ENCODE results near the gene GPATCH8. TPM values are rescaled to one million over a fixed set of nuclear protein-coding genes. Genes with fewer than 3 reads are reported as not detected.

GPATCH8 gene
- total RNA-seq, 1 experiment from 2014 or later = 22.7 TPM

GRCh38 chr17:44530896-44531418 lies 27.8 kb upstream of the GPATCH8 start:
- DNase-seq (no peak), ATAC-seq (no peak)
- Histone ChIP-seq H2AFZ (ENCODE audit: low read length) (no peak overlapping the region), H3K9ac (ENCODE audit: low read length) (no peak overlapping the region), H3K4me3 (ENCODE audit: low read length) (no peak overlapping the region), H3K9me2 (replicated peaks; ENCODE audit: low read length) (no peaks in the 10 kb centered on the region), H3K9me3 (ENCODE audit: low read length) (0 out of 2 replicates have a peak, but pooled peaks cover 6% of the 10 kb centered on the region), H3F3A (ENCODE audit: low read length, unreplicated experiment) (no peaks in the 10 kb centered on the region), H4K20me1 (ENCODE audit: low read length) (no peaks in the 10 kb centered on the region), H3K27me3 (ENCODE audit: low read length) (no peaks in the 10 kb centered on the region), H3K36me3 (ENCODE audit: low read depth, low read length) (no peaks in the 10 kb centered on the region), H3K4me2 (ENCODE audit: low read length) (no peak overlapping the region), H3K79me2 (ENCODE audit: low read length) (no peaks in the 10 kb centered on the region), H3K27ac (ENCODE audit: low read length) (no peak overlapping the region), H3K4me1 (ENCODE audit: insufficient read depth, low read length) (peaks cover 12% of the 10 kb centered on the region; the same call in 1 of the 2 replicates)
- CTCF ChIA-PET = interaction anchor here (0.7 kb wide), 1 partner anchor 139 kb away, joined by 7 read pairs; no protein-coding TSS in a partner anchor
- TF ChIP-seq, protein P1, sequence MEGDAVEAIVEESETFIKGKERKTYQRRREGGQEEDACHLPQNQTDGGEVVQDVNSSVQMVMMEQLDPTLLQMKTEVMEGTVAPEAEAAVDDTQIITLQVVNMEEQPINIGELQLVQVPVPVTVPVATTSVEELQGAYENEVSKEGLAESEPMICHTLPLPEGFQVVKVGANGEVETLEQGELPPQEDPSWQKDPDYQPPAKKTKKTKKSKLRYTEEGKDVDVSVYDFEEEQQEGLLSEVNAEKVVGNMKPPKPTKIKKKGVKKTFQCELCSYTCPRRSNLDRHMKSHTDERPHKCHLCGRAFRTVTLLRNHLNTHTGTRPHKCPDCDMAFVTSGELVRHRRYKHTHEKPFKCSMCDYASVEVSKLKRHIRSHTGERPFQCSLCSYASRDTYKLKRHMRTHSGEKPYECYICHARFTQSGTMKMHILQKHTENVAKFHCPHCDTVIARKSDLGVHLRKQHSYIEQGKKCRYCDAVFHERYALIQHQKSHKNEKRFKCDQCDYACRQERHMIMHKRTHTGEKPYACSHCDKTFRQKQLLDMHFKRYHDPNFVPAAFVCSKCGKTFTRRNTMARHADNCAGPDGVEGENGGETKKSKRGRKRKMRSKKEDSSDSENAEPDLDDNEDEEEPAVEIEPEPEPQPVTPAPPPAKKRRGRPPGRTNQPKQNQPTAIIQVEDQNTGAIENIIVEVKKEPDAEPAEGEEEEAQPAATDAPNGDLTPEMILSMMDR (conservative IDR thresholded peaks at IDR 0.05; ENCODE audit: low read depth, low read length) = no peak
- no peak for TF ChIP-seq EZH2 (IDR thresholded peaks at IDR 0.05; ENCODE audit: low read length, unreplicated experiment)
- BruUV-seq (replicated peaks) = no TSS peak
- intact Hi-C loops (cut with micrococcal nuclease) = no loop called here
- POLR2A ChIA-PET (ENCODE audit: unreplicated experiment) = no interaction called here

- TF ChIP-seq, protein P1 (conservative IDR thresholded peaks at IDR 0.05; ENCODE audit: low read depth, low read length) = no peak
- TF ChIP-seq EZH2phosphoT487 (IDR thresholded peaks at IDR 0.05; ENCODE audit: borderline replicate concordance, low read length) (no peak), EZH2 (IDR thresholded peaks at IDR 0.05; ENCODE audit: low read length, unreplicated experiment) (no peak)
- DNase-seq = peak; percentile 55
- no peak overlapping the region for H3K9ac ChIP-seq (ENCODE audit: low read length)
- H3F3A ChIP-seq (ENCODE audit: low read length, unreplicated experiment) = no peaks in the 10 kb centered on the region
- CTCF ChIA-PET = no interaction called here
- no peaks in the 10 kb centered on the region for H3K9me2 ChIP-seq (replicated peaks; ENCODE audit: low read length)
- peak; percentile 39 for ATAC-seq
- H3K4me3 ChIP-seq (ENCODE audit: low read length) = no peak overlapping the region
- H3K4me2 ChIP-seq (ENCODE audit: low read length) = no peak overlapping the region
- peak overlapping the region; percentile 15; the same call in 1 of the 2 replicates for H2AFZ ChIP-seq (ENCODE audit: low read length)
- 0 out of 2 replicates have a peak, but pooled peaks cover 7% of the 10 kb centered on the region for H3K4me1 ChIP-seq (ENCODE audit: insufficient read depth, low read length)
- no peak overlapping the region for H3K27ac ChIP-seq (ENCODE audit: low read length)
- H3K27me3 ChIP-seq (ENCODE audit: low read length) = no peaks in the 10 kb centered on the region
- H4K20me1 ChIP-seq (ENCODE audit: low read length) = no peaks in the 10 kb centered on the region
- POLR2A ChIA-PET (ENCODE audit: unreplicated experiment) = no interaction called here
- BruUV-seq (replicated peaks) = no TSS peak
- intact Hi-C loops (cut with micrococcal nuclease) = no loop called here
- H3K79me2 ChIP-seq (ENCODE audit: low read length) = no peaks in the 10 kb centered on the region
- H3K9me3 ChIP-seq (ENCODE audit: low read length) = 0 out of 2 replicates have a peak, but pooled peaks cover 6% of the 10 kb centered on the region
- H3K36me3 ChIP-seq (ENCODE audit: low read depth, low read length) = no peaks in the 10 kb centered on the region
Observed at GRCh38 chr17:44529864-44530263, 26.7 kb upstream of the GPATCH8 start.

- Histone ChIP-seq H3F3A (ENCODE audit: low read length, unreplicated experiment) (no peaks in the 10 kb centered on the region), H3K4me1 (ENCODE audit: insufficient read depth, low read length) (0 out of 2 replicates have a peak, but pooled peaks cover 3% of the 10 kb centered on the region), H3K79me2 (ENCODE audit: low read length) (no peaks in the 10 kb centered on the region), H3K4me2 (ENCODE audit: low read length) (no peak overlapping the region), H3K9ac (ENCODE audit: low read length) (no peak overlapping the region), H3K27ac (ENCODE audit: low read length) (no peak overlapping the region), H3K4me3 (ENCODE audit: low read length) (no peak overlapping the region), H3K27me3 (ENCODE audit: low read length) (no peaks in the 10 kb centered on the region), H3K36me3 (ENCODE audit: low read depth, low read length) (no peaks in the 10 kb centered on the region), H4K20me1 (ENCODE audit: low read length) (no peaks in the 10 kb centered on the region), H3K9me2 (replicated peaks; ENCODE audit: low read length) (no peaks in the 10 kb centered on the region), H2AFZ (ENCODE audit: low read length) (no peak overlapping the region), H3K9me3 (ENCODE audit: low read length) (0 out of 2 replicates have a peak, but pooled peaks cover 6% of the 10 kb centered on the region)
- TF ChIP-seq, protein P1 (conservative IDR thresholded peaks at IDR 0.05; ENCODE audit: low read depth, low read length) = no peak
- TF ChIP-seq EZH2phosphoT487 (IDR thresholded peaks at IDR 0.05; ENCODE audit: borderline replicate concordance, low read length) = no peak
- no peak for TF ChIP-seq EZH2 (IDR thresholded peaks at IDR 0.05; ENCODE audit: low read length, unreplicated experiment)
- intact Hi-C loops (cut with micrococcal nuclease) = no loop called here
- DNase-seq (no peak), ATAC-seq (no peak)
- CTCF ChIA-PET = no interaction called here
- POLR2A ChIA-PET (ENCODE audit: unreplicated experiment) = no interaction called here
- BruUV-seq (replicated peaks) = no TSS peak
Observed at GRCh38 chr17:44527954-44528353, 24.7 kb upstream of the GPATCH8 start.

Data from PC-3 (cell line).